A549 treated with Hydrocortisone at 1 μM for 4 hours (cell line): ENCODE measurements around the gene PFN1. TPM values are rescaled to one million over a fixed set of nuclear protein-coding genes. Genes with fewer than 3 reads are reported as not detected.

Experiments
- total RNA-seq: library from RNA; stranded (reverse); fragments of 200-300 nt; extraction: Qiagen RNA extraction; gene quantifications from 5 replicates; pipeline ENCODE4 v1.2.3, GENCODE V29; 2022

PFN1 gene
- total RNA-seq, result 2,071 to 2,769 TPM (median 2,761 TPM) in 5 replicates

GRCh38 chr17:4948166-4948930 lies at the start of gene PFN1:
Gene PFN1 (minus strand): TSS chr17:4948530. CDS start chr17:4948394, 136 bp downstream.

GRCh38 chr17:4997302-4998026 lies 49.1 kb upstream of the PFN1 start, which contains the start of the genes INCA1 and KIF1C:
Gene INCA1 (minus strand): TSS chr17:4997522. CDS start chr17:4994437, 3,085 bp downstream.
Gene KIF1C (plus strand): TSS chr17:4997950. CDS start chr17:5000247, 2,297 bp downstream.

GRCh38 chr17:4986951-4987766 lies 38.8 kb upstream of the PFN1 start, which contains the start of gene CAMTA2:
Gene CAMTA2 (minus strand): TSS chr17:4987675. CDS start chr17:4986222, 1,453 bp downstream.

GRCh38 chr17:4967539-4968485 lies 19.5 kb upstream of the PFN1 start, which contains the start of gene SPAG7:
Gene SPAG7 (minus strand): TSS chr17:4967817. CDS start chr17:4967804, 13 bp downstream.

GRCh38 chr17:4950746-4951204 lies 2.4 kb upstream of the PFN1 start, which contains the start of gene ENO3:
Gene ENO3 (plus strand): TSS chr17:4951119. CDS start chr17:4951830, 711 bp downstream.

GRCh38 chr17:4939796-4940554 lies 8.4 kb downstream of the PFN1 start, which contains the start of the genes RNF167 and SLC25A11:
Gene RNF167 (plus strand): TSS chr17:4940268. CDS start chr17:4940910, 642 bp downstream.
Gene SLC25A11 (minus strand): TSS chr17:4940046. CDS start chr17:4939910, 136 bp downstream.

GRCh38 chr17:4931963-4932362 lies 16.4 kb downstream of the PFN1 start, which contains the start of gene GP1BA:
Gene GP1BA (plus strand): TSS chr17:4932277. CDS start chr17:4932605, 328 bp downstream.

GRCh38 chr17:4903051-4903818 lies 45.1 kb downstream of the PFN1 start, which contains the start of gene CHRNE:
Gene CHRNE (minus strand): TSS chr17:4903098. CDS start chr17:4903063, 35 bp downstream.

GRCh38 chr17:4899341-4900230 lies 48.7 kb downstream of the PFN1 start, which contains the start of gene C17orf107:
Gene C17orf107 (plus strand): TSS chr17:4899536. CDS start chr17:4899763, 227 bp downstream.

Other genes with a start within 250 kb of the PFN1 start
- 67.8 to 72.2 TPM (median 71.2 TPM) in 5 replicates for gene PELP1, start 244.4 kb downstream of the PFN1 start, total RNA-seq
- gene ARRB2, start 237.9 kb downstream of the PFN1 start, total RNA-seq, result 48.0 to 63.1 TPM (median 54.3 TPM) in 5 replicates
- 36.8 to 42.3 TPM (median 40.0 TPM) in 5 replicates for gene MED11, start 217.1 kb downstream of the PFN1 start, total RNA-seq
- gene ZMYND15, start 208.7 kb downstream of the PFN1 start, total RNA-seq, result 0.31 to 0.51 TPM (median 0.41 TPM) in 5 replicates
- gene CXCL16, start 208.6 kb downstream of the PFN1 start, total RNA-seq, result 13.6 to 19.1 TPM (median 15.5 TPM) in 5 replicates
- gene TM4SF5, start 176.6 kb downstream of the PFN1 start, total RNA-seq, result 0.21 to 1.0 TPM (median 0.47 TPM) in 5 replicates
- 0.41 to 1.1 TPM (median 0.74 TPM) in 5 replicates for gene VMO1, start 162.2 kb downstream of the PFN1 start, total RNA-seq
- 0.10 TPM in 1 of 5 replicates, not detected in the others for gene GLTPD2, start 159.6 kb downstream of the PFN1 start, total RNA-seq
- 442 to 505 TPM (median 483 TPM) in 5 replicates for gene PSMB6, start 152.4 kb downstream of the PFN1 start, total RNA-seq
- gene PLD2, start 141.4 kb downstream of the PFN1 start, total RNA-seq, result 18.9 to 25.3 TPM (median 23.9 TPM) in 5 replicates
- 47.9 to 64.6 TPM (median 57.9 TPM) in 5 replicates for gene MINK1, start 115.2 kb downstream of the PFN1 start, total RNA-seq
- gene C17orf107, start 49.0 kb downstream of the PFN1 start, total RNA-seq, result 0.17 to 0.31 TPM (median 0.25 TPM) in 5 replicates
- gene CHRNE, start 45.4 kb downstream of the PFN1 start, total RNA-seq, result 0.05 to 0.12 TPM (median 0.07 TPM) in 4 of 5 replicates, not detected in the other
- not detected in 5 replicates for gene GP1BA, start 16.3 kb downstream of the PFN1 start, total RNA-seq
- gene SLC25A11, start 8.5 kb downstream of the PFN1 start, total RNA-seq, result 59.5 to 69.3 TPM (median 66.9 TPM) in 5 replicates
- gene RNF167, start 8.3 kb downstream of the PFN1 start, total RNA-seq, result 86.0 to 136 TPM (median 116 TPM) in 5 replicates
- gene ENO3, start 2.6 kb upstream of the PFN1 start, total RNA-seq, result 43.2 to 51.8 TPM (median 45.9 TPM) in 5 replicates
- 66.5 to 79.2 TPM (median 70.5 TPM) in 5 replicates for gene SPAG7, start 19.3 kb upstream of the PFN1 start, total RNA-seq
- gene CAMTA2, start 39.1 kb upstream of the PFN1 start, total RNA-seq, result 25.5 to 36.5 TPM (median 31.3 TPM) in 5 replicates
- gene INCA1, start 49.0 kb upstream of the PFN1 start, total RNA-seq, result 1.1 to 2.0 TPM (median 1.8 TPM) in 5 replicates
- 98.2 to 122 TPM (median 115 TPM) in 5 replicates for gene KIF1C, start 49.4 kb upstream of the PFN1 start, total RNA-seq
- gene SLC52A1, start 86.9 kb upstream of the PFN1 start, total RNA-seq, result 0.54 to 1.2 TPM (median 0.73 TPM) in 5 replicates
- 0.94 to 1.3 TPM (median 1.1 TPM) in 5 replicates for gene ZFP3, start 129.9 kb upstream of the PFN1 start, total RNA-seq
- gene ZNF232, start 163.3 kb upstream of the PFN1 start, total RNA-seq, result 3.7 to 4.2 TPM (median 4.0 TPM) in 5 replicates
- gene USP6, start 167.5 kb upstream of the PFN1 start, total RNA-seq, result 0.02 TPM in 5 replicates
- 1.2 to 1.7 TPM (median 1.4 TPM) in 5 replicates for gene ZNF594, start 243.3 kb upstream of the PFN1 start, total RNA-seq